Keratinocyte (primary cell): Measurements from ENCODE around the gene SPATS2L.

Experiments used
- EZH2 ChIP-seq: IDR thresholded peaks from one replicate; pipeline ENCODE4 v1.6.1; 2012; ENCODE audit warnings: inconsistent platforms, mild to moderate bottlenecking, low read length, moderate library complexity
- TF ChIP-seq, protein P1 (sequence below), 3 experiments: IDR thresholded peaks in 1 of 3; conservative IDR thresholded peaks in 1 of 3; optimal IDR thresholded peaks in 1 of 3; 2 replicates in 2 of 3; 3 replicates in 1 of 3; pipeline versions ENCODE3 to v1.5.1; 2011; ENCODE audit warnings: low read length in 3 of 3, mild to moderate bottlenecking in 3 of 3, moderate library complexity in 2 of 3, control low read depth in 1 of 3, inconsistent platforms in 1 of 3; ENCODE audit not compliant: insufficient read depth in 2 of 3; ENCODE audit errors: extremely low read depth in 1 of 3

DNA sequence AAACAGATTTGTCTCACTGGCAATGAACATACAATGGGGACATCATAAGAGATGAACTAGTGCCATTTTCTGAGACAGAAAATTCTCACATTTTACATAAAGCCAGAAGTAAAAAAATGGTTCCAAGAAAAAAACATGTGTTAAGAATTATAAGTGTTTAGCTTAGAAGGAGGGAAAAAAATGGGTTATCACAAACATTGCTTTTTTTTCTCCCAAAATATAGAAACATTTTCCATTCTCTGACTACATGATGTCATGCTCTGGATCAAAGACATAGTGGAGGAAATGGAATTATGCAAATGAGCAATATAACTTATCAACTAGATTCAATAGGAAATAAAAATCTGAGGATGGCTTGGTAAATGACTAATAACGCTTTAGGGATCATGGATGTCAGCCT lies 49.8 kb downstream of the SPATS2L start:
- TF ChIP-seq, protein P1, sequence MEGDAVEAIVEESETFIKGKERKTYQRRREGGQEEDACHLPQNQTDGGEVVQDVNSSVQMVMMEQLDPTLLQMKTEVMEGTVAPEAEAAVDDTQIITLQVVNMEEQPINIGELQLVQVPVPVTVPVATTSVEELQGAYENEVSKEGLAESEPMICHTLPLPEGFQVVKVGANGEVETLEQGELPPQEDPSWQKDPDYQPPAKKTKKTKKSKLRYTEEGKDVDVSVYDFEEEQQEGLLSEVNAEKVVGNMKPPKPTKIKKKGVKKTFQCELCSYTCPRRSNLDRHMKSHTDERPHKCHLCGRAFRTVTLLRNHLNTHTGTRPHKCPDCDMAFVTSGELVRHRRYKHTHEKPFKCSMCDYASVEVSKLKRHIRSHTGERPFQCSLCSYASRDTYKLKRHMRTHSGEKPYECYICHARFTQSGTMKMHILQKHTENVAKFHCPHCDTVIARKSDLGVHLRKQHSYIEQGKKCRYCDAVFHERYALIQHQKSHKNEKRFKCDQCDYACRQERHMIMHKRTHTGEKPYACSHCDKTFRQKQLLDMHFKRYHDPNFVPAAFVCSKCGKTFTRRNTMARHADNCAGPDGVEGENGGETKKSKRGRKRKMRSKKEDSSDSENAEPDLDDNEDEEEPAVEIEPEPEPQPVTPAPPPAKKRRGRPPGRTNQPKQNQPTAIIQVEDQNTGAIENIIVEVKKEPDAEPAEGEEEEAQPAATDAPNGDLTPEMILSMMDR (optimal IDR thresholded peaks at IDR 0.05 in 1 of 3, IDR thresholded peaks at IDR 0.05 in 1 of 3, conservative IDR thresholded peaks at IDR 0.05 in 1 of 3; ENCODE audit: extremely low read depth in 1 of 3, insufficient read depth in 2 of 3, low read length in 3 of 3), result no peak
- no peak for TF ChIP-seq EZH2
